Transverse colon (tissue), 4 donors: ENCODE results near the gene KCNQ4. TPM values are rescaled to one million over a fixed set of nuclear protein-coding genes. Genes with fewer than 3 reads are reported as not detected.

ENCODE experiments used
- DNase-seq: peaks from one replicate; pipeline ENCODE4 v3.0.0-alpha.2; 2019
- H3K27ac ChIP-seq, 4 donors: fragments of 200-600 bp; sonication (generic); 2 replicates each; pipeline ENCODE4 v1.5.1; 2016 to 2018; ENCODE audit warnings: inconsistent platforms in 4 of 4
- H3K27me3 ChIP-seq: fragments of 200-600 bp; sonication (generic); 2 replicates; pipeline ENCODE4 v1.5.1; 2017; ENCODE audit warnings: inconsistent platforms
- H3K36me3 ChIP-seq, 4 donors: fragments of 200-600 bp; sonication (generic); 2 replicates each; pipeline ENCODE4 v1.5.1; 2017 to 2019; ENCODE audit warnings: inconsistent platforms in 4 of 4
- H3K4me1 ChIP-seq, 4 donors: fragments of 200-600 bp; sonication (generic); 2 replicates each; pipeline ENCODE4 v1.5.1; 2017 to 2020; ENCODE audit warnings: inconsistent platforms in 4 of 4
- H3K4me3 ChIP-seq, 4 donors: fragments of 200-600 bp; sonication (generic); 1 replicate in 1 of 4; 2 replicates in 3 of 4; pipeline versions ENCODE4 v1.5.1 to v1.6.1; 2017 to 2019; ENCODE audit warnings: inconsistent platforms in 4 of 4
- H3K9me3 ChIP-seq, 2 donors: fragments of 200-600 bp; sonication (generic); 2 replicates each; pipeline ENCODE4 v1.5.1; 2017 to 2019; ENCODE audit warnings: inconsistent platforms in 2 of 2
- CTCF ChIP-seq, 5 experiments: fragments of 200-600 bp in 3 of 5; fragments of 450-650 bp in 2 of 5; sonication (generic) in 3 of 5; IDR thresholded peaks; 1 replicate in 2 of 5; 2 replicates in 3 of 5; pipeline ENCODE4 v1.5.1; 2016 to 2017; ENCODE audit warnings: antibody characterized with exemption in 5 of 5, inconsistent platforms in 3 of 5, mild to moderate bottlenecking in 2 of 5, moderate library complexity in 1 of 5
- EP300 ChIP-seq: sonication (generic); formaldehyde crosslinking; IDR thresholded peaks from one replicate; pipeline ENCODE4 v1.6.1; 2017; ENCODE audit warnings: antibody characterized with exemption, low read depth
- POLR2A ChIP-seq: fragments of 450-650 bp; IDR thresholded peaks from one replicate; pipeline ENCODE4 v1.6.1; 2016; ENCODE audit warnings: antibody characterized with exemption, mild to moderate bottlenecking, moderate library complexity
- POLR2AphosphoS5 ChIP-seq, 3 donors: sonication (generic); formaldehyde crosslinking; IDR thresholded peaks; one replicate each; pipeline ENCODE4 v1.6.1; 2016; ENCODE audit warnings: antibody characterized with exemption in 3 of 3
- WGBS, 2 donors: methylation state at CpG; one replicate each; pipeline ENCODE4 v1.1.5; 2018; ENCODE audit warnings: low coverage in 1 of 2; 5-methylcytosine and 5-hydroxymethylcytosine counted together
- in situ Hi-C, 4 donors: fragments of 200-750 bp; cut with MboI; loops; one replicate each; pipeline versions ENCODE4 v1.15.0 to v1.15.1; 2017; ENCODE audit warnings: low sequenced_read_pairs in 3 of 4, low pct_ligation_motif_present in 1 of 4, low pct_unique_long_range_greater_than_20kb in 1 of 4
- intact Hi-C: fragments of 100-400 bp; cut with DNase I; formaldehyde crosslinking; loops from one replicate; pipeline ENCODE4 v1.15.1; 2023; ENCODE audit warnings: low total_unique reads
- total RNA-seq, 4 donors: library from RNA; depleted of rRNA; stranded (reverse); fragments of >200 nt; gene quantifications; one replicate each; pipeline ENCODE4 v1.1.0, GENCODE V29; 2016

Gene KCNQ4
- total RNA-seq, 4 donors from 2014 or later: 3.1 to 33.7 (median 3.6) TPM

GRCh38 chr1:40860706-40861223 lies 77.2 kb downstream of the KCNQ4 start:
- TF ChIP-seq EP300 (no peak), POLR2AphosphoS5 (IDR thresholded peaks at IDR 0.05) (no peak), POLR2A (no peak), CTCF (IDR thresholded peaks at IDR 0.05) (no peak)
- Histone ChIP-seq H3K4me1 (peaks cover 4 to 27% (median 20%) of the 10 kb centered on the region in 4 donors), H3K27me3 (peaks cover 4% of the 10 kb centered on the region), H3K36me3 (no peaks in the 10 kb centered on the region), H3K4me3 (peak overlapping the region; percentile 37 to 83 (median 74)), H3K27ac (peak overlapping the region; percentile 83 to 94 (median 88)), H3K9me3 (no peaks in the 10 kb centered on the region)
- no peak for DNase-seq
- intact Hi-C loops (no loop called here), in situ Hi-C loops (no loop called here)
- 26% methylated on average over 10 of the region's 10 CpGs; no CpG with 5 or more reads in 1 of the 2 donors for WGBS, 2 donors

GRCh38 chr1:40861224-40862003 lies 77.8 kb downstream of the KCNQ4 start:
- H3K27me3 ChIP-seq: peaks cover 4% of the 10 kb centered on the region
- no peak for TF ChIP-seq CTCF (IDR thresholded peaks at IDR 0.05)
- no peak for TF ChIP-seq POLR2A
- TF ChIP-seq EP300: no peak
- no peak for TF ChIP-seq POLR2AphosphoS5 (IDR thresholded peaks at IDR 0.05)
- no peaks in the 10 kb centered on the region for H3K36me3 ChIP-seq
- intact Hi-C loops (loop anchor here (2.0 kb wide), 1 partner anchor 83 kb away; no protein-coding TSS in a partner anchor), in situ Hi-C loops (no loop called here)
- H3K4me1 ChIP-seq: peaks cover 4 to 29% (median 20%) of the 10 kb centered on the region in 4 donors
- WGBS, 2 donors: 3% methylated on average over 81 of the region's 98 CpGs; no CpG with 5 or more reads in 1 of the 2 donors
- peak overlapping the region; percentile 83 to 94 (median 88) for H3K27ac ChIP-seq
- peak; percentile 44 for DNase-seq
- peak overlapping the region; percentile 68 to 86 (median 82) for H3K4me3 ChIP-seq
- no peaks in the 10 kb centered on the region for H3K9me3 ChIP-seq

GRCh38 chr1:40862008-40862863 lies 78.6 kb downstream of the KCNQ4 start, which contains the start of gene CITED4:
TSS of gene CITED4 (minus strand) at chr1:40862363. CDS start at chr1:40862127, 236 bp downstream.
- peak within 1 kb of the TSS; percentile 68 to 86 (median 82) for H3K4me3 ChIP-seq
- WGBS, 2 donors: 3% methylated on average over 69 of the region's 75 CpGs; no CpG with 5 or more reads in 1 of the 2 donors
- peaks cover 4 to 29% (median 20%) of the 10 kb centered on the region in 4 donors for H3K4me1 ChIP-seq
- peak; percentile 95 for DNase-seq
- no peaks in the 10 kb centered on the region for H3K9me3 ChIP-seq
- intact Hi-C loops: loop anchor here (2.0 kb wide), 1 partner anchor 83 kb away; no protein-coding TSS in a partner anchor
- H3K27ac ChIP-seq: peak within 1 kb of the TSS; percentile 83 to 94 (median 88)
- TF ChIP-seq POLR2AphosphoS5 (IDR thresholded peaks at IDR 0.05) (peak; percentile 96 to 99 (median 99)), EP300 (no peak), CTCF (IDR thresholded peaks at IDR 0.05) (peak in 3 of 5 experiments; percentile 11 to 19 (median 14)), POLR2A (peak; percentile 92)
- peaks cover 4% of the 10 kb centered on the region for H3K27me3 ChIP-seq
- H3K36me3 ChIP-seq: no peaks in the 10 kb centered on the region
- in situ Hi-C loops: no loop called here
